Liver (tissue), 9 donors: Measurements from ENCODE around the gene CACNA1F. TPM values are rescaled to one million over a fixed set of nuclear protein-coding genes. Genes with fewer than 3 reads are reported as not detected.

Experiments
- DNase-seq: peaks from one replicate; pipeline ENCODE4 v3.0.0-alpha.2; 2017; ENCODE audit warnings: low spot score
- H3K27ac ChIP-seq, 2 donors: one replicate each; pipeline ENCODE4 v1.7.0; 2013; ENCODE audit warnings: inconsistent platforms in 2 of 2, low read length in 2 of 2, control low read depth in 1 of 2, low read depth in 1 of 2, mild to moderate bottlenecking in 1 of 2
- H3K27me3 ChIP-seq, 4 donors: one replicate each; pipeline versions ENCODE4 v1.6.1 to v1.7.0; 2013; ENCODE audit warnings: low read length in 3 of 4, inconsistent platforms in 1 of 4, mild to moderate bottlenecking in 1 of 4, moderate library complexity in 1 of 4; ENCODE audit not compliant: control insufficient read depth in 4 of 4, insufficient read depth in 4 of 4
- H3K36me3 ChIP-seq, 4 donors: one replicate each; pipeline versions ENCODE4 v1.6.1 to v1.7.0; 2013; ENCODE audit warnings: low read length in 3 of 4, mild to moderate bottlenecking in 3 of 4, low read depth in 1 of 4, moderate library complexity in 1 of 4; ENCODE audit not compliant: control insufficient read depth in 4 of 4, insufficient read depth in 3 of 4
- H3K4me1 ChIP-seq, 4 donors: one replicate each; pipeline versions ENCODE4 v1.6.1 to v1.7.0; 2013; ENCODE audit warnings: low read length in 3 of 4, mild to moderate bottlenecking in 3 of 4, moderate library complexity in 1 of 4; ENCODE audit not compliant: control insufficient read depth in 4 of 4, insufficient read depth in 4 of 4
- H3K4me3 ChIP-seq, 3 donors: one replicate each; pipeline versions ENCODE4 v1.6.1 to v1.7.0; 2013; ENCODE audit warnings: low read length in 3 of 3, control low read depth in 1 of 3, low read depth in 1 of 3, mild to moderate bottlenecking in 1 of 3
- H3K9ac ChIP-seq, 2 donors: one replicate each; pipeline ENCODE4 v1.7.0; 2013; ENCODE audit warnings: low read length in 2 of 2, mild to moderate bottlenecking in 2 of 2, moderate library complexity in 2 of 2, control low read depth in 1 of 2, low read depth in 1 of 2
- H3K9me3 ChIP-seq, 4 donors: one replicate each; pipeline versions ENCODE4 v1.6.1 to v1.7.0; 2013; ENCODE audit warnings: low read length in 3 of 4; ENCODE audit not compliant: control insufficient read depth in 4 of 4
- EGR1 ChIP-seq, 2 donors: IDR thresholded peaks; 2 replicates each; pipeline ENCODE4 v1.6.1; 2016 to 2018; ENCODE audit warnings: antibody characterized with exemption in 2 of 2, low read depth in 2 of 2
- FOXA1 ChIP-seq: IDR thresholded peaks from 2 replicates; pipeline ENCODE4 v1.6.1; 2016; ENCODE audit warnings: antibody characterized with exemption
- FOXA2 ChIP-seq: IDR thresholded peaks from 2 replicates; pipeline ENCODE4 v1.6.1; 2016; ENCODE audit warnings: antibody characterized with exemption
- GABPA ChIP-seq, 2 donors: IDR thresholded peaks in 1 of 2; conservative IDR thresholded peaks in 1 of 2; 2 replicates each; pipeline ENCODE4 v1.6.1; 2016; ENCODE audit warnings: antibody characterized with exemption in 2 of 2, mild to moderate bottlenecking in 1 of 2, moderate library complexity in 1 of 2
- HNF4A ChIP-seq, 2 donors: conservative IDR thresholded peaks; 2 replicates each; pipeline ENCODE4 v1.6.1; 2016; ENCODE audit warnings: antibody characterized with exemption in 2 of 2, mild to moderate bottlenecking in 2 of 2
- HNF4G ChIP-seq: IDR thresholded peaks from 2 replicates; pipeline ENCODE4 v1.6.1; 2016; ENCODE audit warnings: antibody characterized with exemption
- JUND ChIP-seq, 2 donors: IDR thresholded peaks; 2 replicates each; pipeline ENCODE4 v1.6.1; 2016; ENCODE audit warnings: antibody characterized with exemption in 2 of 2
- NR2F2 ChIP-seq: IDR thresholded peaks from 2 replicates; pipeline ENCODE4 v1.6.1; 2016; ENCODE audit warnings: antibody characterized with exemption
- RAD21 ChIP-seq, 2 donors: IDR thresholded peaks; 2 replicates each; pipeline ENCODE4 v1.6.1; 2016; ENCODE audit warnings: antibody characterized with exemption in 2 of 2, mild to moderate bottlenecking in 2 of 2
- RXRA ChIP-seq, 2 donors: IDR thresholded peaks; 2 replicates each; pipeline ENCODE4 v1.6.1; 2017 to 2018; ENCODE audit warnings: antibody characterized with exemption in 2 of 2, mild to moderate bottlenecking in 1 of 2
- SP1 ChIP-seq: IDR thresholded peaks from 2 replicates; pipeline ENCODE4 v1.6.1; 2018; ENCODE audit warnings: antibody characterized with exemption, mild to moderate bottlenecking
- TAF1 ChIP-seq: conservative IDR thresholded peaks from 2 replicates; pipeline ENCODE4 v1.6.1; 2016; ENCODE audit warnings: antibody characterized with exemption, mild to moderate bottlenecking
- YY1 ChIP-seq: IDR thresholded peaks from 2 replicates; pipeline ENCODE4 v1.6.1; 2016; ENCODE audit warnings: antibody characterized with exemption, mild to moderate bottlenecking
- WGBS: extraction: QIAGEN DNeasy Blood & Tissue Kit; methylation state at CpG from one replicate; pipeline ENCODE4 v1.1.7; 2013; 5-methylcytosine and 5-hydroxymethylcytosine counted together
- polyA plus RNA-seq, 2 donors: library from polyadenylated mRNA; stranded (reverse) in 1 of 2; unstranded in 1 of 2; fragments of 200-250 nt in 1 of 2; fragments of >200 nt in 1 of 2; fragmentation: Nextera tagmentation in 1 of 2; extraction: Ambion mirVana in 1 of 2; gene quantifications; one replicate each; pipeline versions ENCODE4 v1.2.1 to v1.2.3, GENCODE V29; 2013 to 2015
- total RNA-seq, 2 donors: library from RNA; depleted of rRNA; stranded (reverse); fragments of >200 nt; gene quantifications; one replicate each; pipeline ENCODE4 v1.2.3, GENCODE V29; 2014
- TF ChIP-seq, protein P1 (sequence below): IDR thresholded peaks from 2 replicates; pipeline ENCODE4 v1.6.1; 2016; ENCODE audit warnings: antibody characterized with exemption
- TF ChIP-seq, protein P2 (sequence below): IDR thresholded peaks from 2 replicates; pipeline ENCODE4 v1.6.1; 2016; ENCODE audit warnings: antibody characterized with exemption
- TF ChIP-seq, protein P3 (sequence below): IDR thresholded peaks from 2 replicates; pipeline ENCODE4 v1.6.1; 2016; ENCODE audit warnings: antibody characterized with exemption
- TF ChIP-seq, protein P4 (sequence below): fragments of 150-350 bp; IDR thresholded peaks from 2 replicates; pipeline ENCODE4 v1.5.1; 2017; ENCODE audit warnings: improper control_type of control experiment, low read depth, low read length; ENCODE audit not compliant: missing input control
- TF ChIP-seq, protein P5 (sequence below): IDR thresholded peaks from 2 replicates; pipeline ENCODE4 v1.6.1; 2016; ENCODE audit warnings: antibody characterized with exemption, mild to moderate bottlenecking
- donor health status: healthy.
- donor health status: healthy.
- donor health status: healthy.
- donor health status: healthy.
- donor health status: healthy.

The CACNA1F gene
- total and polyA plus RNA-seq, 4 donors: 0.03 TPM; not detected in 3

DNA sequence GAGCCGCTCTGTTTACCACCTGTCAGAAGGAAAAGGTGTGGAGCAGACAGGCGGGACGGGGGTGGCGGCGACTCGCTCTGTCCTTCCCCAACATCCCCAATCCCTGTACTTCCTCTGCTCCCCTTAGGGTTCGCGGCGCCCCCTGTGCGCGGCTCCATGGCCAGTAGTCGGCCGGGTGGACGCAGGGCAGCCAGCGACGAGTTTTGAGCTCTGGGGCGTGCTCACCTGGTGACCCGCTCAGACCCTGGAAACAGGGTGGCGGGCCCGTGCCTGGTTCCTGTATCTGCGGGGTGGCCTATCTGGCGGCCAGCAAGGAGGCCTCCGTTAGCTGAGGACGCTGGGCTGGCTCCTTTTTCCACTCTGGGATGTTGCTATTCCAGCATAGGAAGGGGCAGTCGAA lies 75.9 kb downstream of the CACNA1F start:
- peaks cover 0 to 4% (median 2%) of the 10 kb centered on the region in 4 donors for H3K4me1 ChIP-seq
- no peaks in the 10 kb centered on the region for H3K27me3 ChIP-seq
- DNase-seq: no peak
- no peak for TF ChIP-seq HNF4A (conservative IDR thresholded peaks at IDR 0.05)
- TF ChIP-seq, protein P1, sequence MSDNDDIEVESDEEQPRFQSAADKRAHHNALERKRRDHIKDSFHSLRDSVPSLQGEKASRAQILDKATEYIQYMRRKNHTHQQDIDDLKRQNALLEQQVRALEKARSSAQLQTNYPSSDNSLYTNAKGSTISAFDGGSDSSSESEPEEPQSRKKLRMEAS: no peak
- TF ChIP-seq, protein P2, sequence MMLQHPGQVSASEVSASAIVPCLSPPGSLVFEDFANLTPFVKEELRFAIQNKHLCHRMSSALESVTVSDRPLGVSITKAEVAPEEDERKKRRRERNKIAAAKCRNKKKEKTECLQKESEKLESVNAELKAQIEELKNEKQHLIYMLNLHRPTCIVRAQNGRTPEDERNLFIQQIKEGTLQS: no peak
- TF ChIP-seq YY1: no peak
- TF ChIP-seq RAD21 (IDR thresholded peaks at IDR 0.05): no peak
- TF ChIP-seq NR2F2: no peak
- no peak for TF ChIP-seq HNF4G
- no peak for TF ChIP-seq TAF1
- TF ChIP-seq GABPA (IDR thresholded peaks at IDR 0.05 in 1 of 2, conservative IDR thresholded peaks at IDR 0.05 in 1 of 2): no peak
- no peak for TF ChIP-seq FOXA1
- TF ChIP-seq, protein P3, sequence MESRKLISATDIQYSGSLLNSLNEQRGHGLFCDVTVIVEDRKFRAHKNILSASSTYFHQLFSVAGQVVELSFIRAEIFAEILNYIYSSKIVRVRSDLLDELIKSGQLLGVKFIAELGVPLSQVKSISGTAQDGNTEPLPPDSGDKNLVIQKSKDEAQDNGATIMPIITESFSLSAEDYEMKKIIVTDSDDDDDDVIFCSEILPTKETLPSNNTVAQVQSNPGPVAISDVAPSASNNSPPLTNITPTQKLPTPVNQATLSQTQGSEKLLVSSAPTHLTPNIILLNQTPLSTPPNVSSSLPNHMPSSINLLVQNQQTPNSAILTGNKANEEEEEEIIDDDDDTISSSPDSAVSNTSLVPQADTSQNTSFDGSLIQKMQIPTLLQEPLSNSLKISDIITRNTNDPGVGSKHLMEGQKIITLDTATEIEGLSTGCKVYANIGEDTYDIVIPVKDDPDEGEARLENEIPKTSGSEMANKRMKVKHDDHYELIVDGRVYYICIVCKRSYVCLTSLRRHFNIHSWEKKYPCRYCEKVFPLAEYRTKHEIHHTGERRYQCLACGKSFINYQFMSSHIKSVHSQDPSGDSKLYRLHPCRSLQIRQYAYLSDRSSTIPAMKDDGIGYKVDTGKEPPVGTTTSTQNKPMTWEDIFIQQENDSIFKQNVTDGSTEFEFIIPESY: no peak
- TF ChIP-seq, protein P4, sequence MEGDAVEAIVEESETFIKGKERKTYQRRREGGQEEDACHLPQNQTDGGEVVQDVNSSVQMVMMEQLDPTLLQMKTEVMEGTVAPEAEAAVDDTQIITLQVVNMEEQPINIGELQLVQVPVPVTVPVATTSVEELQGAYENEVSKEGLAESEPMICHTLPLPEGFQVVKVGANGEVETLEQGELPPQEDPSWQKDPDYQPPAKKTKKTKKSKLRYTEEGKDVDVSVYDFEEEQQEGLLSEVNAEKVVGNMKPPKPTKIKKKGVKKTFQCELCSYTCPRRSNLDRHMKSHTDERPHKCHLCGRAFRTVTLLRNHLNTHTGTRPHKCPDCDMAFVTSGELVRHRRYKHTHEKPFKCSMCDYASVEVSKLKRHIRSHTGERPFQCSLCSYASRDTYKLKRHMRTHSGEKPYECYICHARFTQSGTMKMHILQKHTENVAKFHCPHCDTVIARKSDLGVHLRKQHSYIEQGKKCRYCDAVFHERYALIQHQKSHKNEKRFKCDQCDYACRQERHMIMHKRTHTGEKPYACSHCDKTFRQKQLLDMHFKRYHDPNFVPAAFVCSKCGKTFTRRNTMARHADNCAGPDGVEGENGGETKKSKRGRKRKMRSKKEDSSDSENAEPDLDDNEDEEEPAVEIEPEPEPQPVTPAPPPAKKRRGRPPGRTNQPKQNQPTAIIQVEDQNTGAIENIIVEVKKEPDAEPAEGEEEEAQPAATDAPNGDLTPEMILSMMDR: no peak
- no peak for TF ChIP-seq SP1
- no peak for TF ChIP-seq FOXA2
- TF ChIP-seq, protein P5, sequence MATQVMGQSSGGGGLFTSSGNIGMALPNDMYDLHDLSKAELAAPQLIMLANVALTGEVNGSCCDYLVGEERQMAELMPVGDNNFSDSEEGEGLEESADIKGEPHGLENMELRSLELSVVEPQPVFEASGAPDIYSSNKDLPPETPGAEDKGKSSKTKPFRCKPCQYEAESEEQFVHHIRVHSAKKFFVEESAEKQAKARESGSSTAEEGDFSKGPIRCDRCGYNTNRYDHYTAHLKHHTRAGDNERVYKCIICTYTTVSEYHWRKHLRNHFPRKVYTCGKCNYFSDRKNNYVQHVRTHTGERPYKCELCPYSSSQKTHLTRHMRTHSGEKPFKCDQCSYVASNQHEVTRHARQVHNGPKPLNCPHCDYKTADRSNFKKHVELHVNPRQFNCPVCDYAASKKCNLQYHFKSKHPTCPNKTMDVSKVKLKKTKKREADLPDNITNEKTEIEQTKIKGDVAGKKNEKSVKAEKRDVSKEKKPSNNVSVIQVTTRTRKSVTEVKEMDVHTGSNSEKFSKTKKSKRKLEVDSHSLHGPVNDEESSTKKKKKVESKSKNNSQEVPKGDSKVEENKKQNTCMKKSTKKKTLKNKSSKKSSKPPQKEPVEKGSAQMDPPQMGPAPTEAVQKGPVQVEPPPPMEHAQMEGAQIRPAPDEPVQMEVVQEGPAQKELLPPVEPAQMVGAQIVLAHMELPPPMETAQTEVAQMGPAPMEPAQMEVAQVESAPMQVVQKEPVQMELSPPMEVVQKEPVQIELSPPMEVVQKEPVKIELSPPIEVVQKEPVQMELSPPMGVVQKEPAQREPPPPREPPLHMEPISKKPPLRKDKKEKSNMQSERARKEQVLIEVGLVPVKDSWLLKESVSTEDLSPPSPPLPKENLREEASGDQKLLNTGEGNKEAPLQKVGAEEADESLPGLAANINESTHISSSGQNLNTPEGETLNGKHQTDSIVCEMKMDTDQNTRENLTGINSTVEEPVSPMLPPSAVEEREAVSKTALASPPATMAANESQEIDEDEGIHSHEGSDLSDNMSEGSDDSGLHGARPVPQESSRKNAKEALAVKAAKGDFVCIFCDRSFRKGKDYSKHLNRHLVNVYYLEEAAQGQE: no peak
- no peak for TF ChIP-seq EGR1 (IDR thresholded peaks at IDR 0.05; ENCODE audit: low read depth in 2 of 2)
- TF ChIP-seq JUND (IDR thresholded peaks at IDR 0.05): no peak
- TF ChIP-seq RXRA (IDR thresholded peaks at IDR 0.05): no peak
- no peaks in the 10 kb centered on the region for H3K9me3 ChIP-seq
- WGBS: 91% methylated on average over 24 of the region's 25 CpGs
- no peak overlapping the region for H3K27ac ChIP-seq
- H3K9ac ChIP-seq: no peak overlapping the region
- no peaks in the 10 kb centered on the region for H3K36me3 ChIP-seq
- H3K4me3 ChIP-seq: no peak overlapping the region
